Body of pancreas (tissue), 4 donors: Measurements from ENCODE around the gene ADGRL1.
"Not testable (repeated sequence)": the region's sequence is repeated elsewhere in the genome, so short reads cannot be mapped to it uniquely, and the experiment has no call there.

Source experiments
- CTCF ChIP-seq, 7 experiments: fragments of 450-650 bp in 4 of 7; fragments of 200-600 bp in 3 of 7; sonication (generic) in 3 of 7; IDR thresholded peaks; one replicate each; pipeline ENCODE4 v1.5.1; 2016 to 2019; ENCODE audit warnings: antibody characterized with exemption in 7 of 7
- POLR2A ChIP-seq, 3 donors: fragments of 450-650 bp; IDR thresholded peaks; one replicate each; pipeline ENCODE4 v1.6.1; 2016; ENCODE audit warnings: antibody characterized with exemption in 3 of 3, mild to moderate bottlenecking in 2 of 3

- TF ChIP-seq CTCF, POLR2A (IDR thresholded peaks at IDR 0.05): not testable (repeated sequence)
Observed at GRCh38 chr19:14204676-14205451, 1.1 kb downstream of the ADGRL1 start.
